SK-N-MC (cell line): Measurements from ENCODE around the gene TMCO4.

Source experiments
- EZH2 ChIP-seq: fragments of 200-600 bp; sonication (generic); IDR thresholded peaks from one replicate; pipeline ENCODE4 v1.6.1; 2017; ENCODE audit warnings: antibody characterized with exemption
- FOXP2 ChIP-seq: optimal IDR thresholded peaks from 2 replicates; pipeline ENCODE3; 2011; ENCODE audit warnings: mild to moderate bottlenecking, moderate library complexity; ENCODE audit not compliant: insufficient read depth; ENCODE audit errors: extremely low read length, control extremely low read depth
- POLR2AphosphoS5 ChIP-seq: IDR thresholded peaks from 2 replicates; pipeline ENCODE4 v1.6.1; 2012; ENCODE audit warnings: mild to moderate bottlenecking, low read depth, low read length, borderline replicate concordance

GRCh38 chr1:19818324-19818723, 18.6 kb upstream of the TMCO4 start:
- TF ChIP-seq POLR2AphosphoS5 = no peak
- TF ChIP-seq EZH2 = no peak
- TF ChIP-seq FOXP2 = no peak
